HUES6 (cell line): Measurements from ENCODE around the gene LDHA.
A peak's percentile ranks its signal among the peaks of the same experiment; 100 is the strongest.
"Not testable (repeated sequence)": the region's sequence is repeated elsewhere in the genome, so short reads cannot be mapped to it uniquely, and the experiment has no call there.

Experiments
- H3K27ac ChIP-seq: 2 replicates; pipeline ENCODE4 v1.7.0; 2013; ENCODE audit warnings: low read depth, mild to moderate bottlenecking, low read length, inconsistent platforms
- H3K27me3 ChIP-seq: 2 replicates; pipeline ENCODE4 v1.6.1; 2013; ENCODE audit warnings: low read length; ENCODE audit not compliant: control insufficient read depth, insufficient read depth
- H3K36me3 ChIP-seq: 2 replicates; pipeline ENCODE4 v1.6.1; 2013; ENCODE audit warnings: low read length; ENCODE audit not compliant: control insufficient read depth, insufficient read depth
- H3K4me1 ChIP-seq: 2 replicates; pipeline ENCODE4 v1.6.1; 2013; ENCODE audit warnings: low read length; ENCODE audit not compliant: control insufficient read depth, insufficient read depth
- H3K4me3 ChIP-seq: 2 replicates; pipeline ENCODE4 v1.5.1; 2013; ENCODE audit warnings: low read depth, low read length
- H3K9ac ChIP-seq: one replicate; pipeline ENCODE4 v1.6.1; 2013; ENCODE audit warnings: mild to moderate bottlenecking, low read length
- H3K9me3 ChIP-seq: 2 replicates; pipeline ENCODE4 v1.6.1; 2013; ENCODE audit warnings: low read depth, low read length; ENCODE audit not compliant: control insufficient read depth, insufficient read depth

The LDHA gene

GRCh38 chr11:18394928-18395734 is 768 bp downstream of the LDHA start:
- Histone ChIP-seq H3K36me3 (peaks cover 31% of the 10 kb centered on the region), H3K27ac (peak overlapping the region; percentile 35), H3K9me3 (no peaks in the 10 kb centered on the region), H3K9ac (peak overlapping the region; percentile 85), H3K4me3 (peak overlapping the region; percentile 67), H3K27me3 (no peaks in the 10 kb centered on the region), H3K4me1 (peaks cover 5% of the 10 kb centered on the region)

- H3K4me1 ChIP-seq = peaks cover 5% of the 10 kb centered on the region
- H3K9ac ChIP-seq = peak overlapping the region; percentile 85
- H3K27me3 ChIP-seq = no peaks in the 10 kb centered on the region
- no peaks in the 10 kb centered on the region for H3K9me3 ChIP-seq
- peak overlapping the region; percentile 20; the same call in 1 of the 2 replicates for H3K27ac ChIP-seq
- peaks cover 38% of the 10 kb centered on the region for H3K36me3 ChIP-seq
- H3K4me3 ChIP-seq = peak overlapping the region; percentile 69
These were observed 1.6 kb downstream of the LDHA start for GRCh38 chr11:18395735-18396504.

- peaks cover 52% of the 10 kb centered on the region for H3K36me3 ChIP-seq
- peaks cover 5% of the 10 kb centered on the region for H3K4me1 ChIP-seq
- H3K9ac ChIP-seq = no peak overlapping the region
- H3K4me3 ChIP-seq = no peak overlapping the region
- no peak overlapping the region for H3K27ac ChIP-seq
- no peaks in the 10 kb centered on the region for H3K9me3 ChIP-seq
- no peaks in the 10 kb centered on the region for H3K27me3 ChIP-seq
These were observed 3.6 kb downstream of the LDHA start for GRCh38 chr11:18397921-18398320.

GRCh38 chr11:18401077-18401476 is 6.7 kb downstream of the LDHA start:
- not testable (repeated sequence) for H3K4me1 ChIP-seq
- peaks cover 83% of the 10 kb centered on the region for H3K36me3 ChIP-seq

GRCh38 chr11:18404062-18404461 is 9.7 kb downstream of the LDHA start:
- Histone ChIP-seq H3K4me1 (no peaks in the 10 kb centered on the region), H3K9me3 (no peaks in the 10 kb centered on the region), H3K27ac (no peak overlapping the region), H3K36me3 (peaks cover 83% of the 10 kb centered on the region), H3K9ac (no peak overlapping the region), H3K4me3 (no peak overlapping the region), H3K27me3 (no peaks in the 10 kb centered on the region)

More at GRCh38 chr11:18401077-18401476, 6.7 kb downstream of the LDHA start:
- not testable (repeated sequence) for H3K4me3 ChIP-seq, H3K9ac ChIP-seq, H3K27ac ChIP-seq, H3K9me3 ChIP-seq, H3K27me3 ChIP-seq

- not testable (repeated sequence) for H3K9ac ChIP-seq, H3K4me1 ChIP-seq, H3K27me3 ChIP-seq, H3K9me3 ChIP-seq, H3K4me3 ChIP-seq, H3K27ac ChIP-seq
- H3K36me3 ChIP-seq = peaks cover 56% of the 10 kb centered on the region
These were observed 13.0 kb downstream of the LDHA start for GRCh38 chr11:18407400-18407799.

GRCh38 chr11:18408558-18409291 is 14.4 kb downstream of the LDHA start:
- Histone ChIP-seq H3K4me1 (no peaks in the 10 kb centered on the region), H3K9ac (no peak overlapping the region), H3K9me3 (no peaks in the 10 kb centered on the region), H3K27me3 (peaks cover 9% of the 10 kb centered on the region), H3K27ac (no peak overlapping the region), H3K36me3 (peaks cover 43% of the 10 kb centered on the region), H3K4me3 (no peak overlapping the region)

- H3K27me3 ChIP-seq = peaks cover 9% of the 10 kb centered on the region
- H3K4me3 ChIP-seq = no peak overlapping the region
- H3K36me3 ChIP-seq = no peaks in the 10 kb centered on the region
- no peak overlapping the region for H3K9ac ChIP-seq
- H3K9me3 ChIP-seq = no peaks in the 10 kb centered on the region
- H3K4me1 ChIP-seq = no peaks in the 10 kb centered on the region
- H3K27ac ChIP-seq = no peak overlapping the region
These were observed 22.1 kb downstream of the LDHA start for GRCh38 chr11:18416459-18416858.

- no peak overlapping the region for H3K9ac ChIP-seq
- H3K4me3 ChIP-seq = no peak overlapping the region
- no peaks in the 10 kb centered on the region for H3K27me3 ChIP-seq
- no peak overlapping the region for H3K27ac ChIP-seq
- H3K4me1 ChIP-seq = no peaks in the 10 kb centered on the region
- H3K9me3 ChIP-seq = no peaks in the 10 kb centered on the region
- H3K36me3 ChIP-seq = no peaks in the 10 kb centered on the region
These were observed 24.7 kb downstream of the LDHA start for GRCh38 chr11:18419040-18419439.

GRCh38 chr11:18420067-18420466 is 25.7 kb downstream of the LDHA start:
- no peaks in the 10 kb centered on the region for H3K27me3 ChIP-seq
- H3K27ac ChIP-seq = no peak overlapping the region
- H3K4me3 ChIP-seq = no peak overlapping the region
- H3K36me3 ChIP-seq = no peaks in the 10 kb centered on the region
- H3K9me3 ChIP-seq = no peaks in the 10 kb centered on the region
- H3K9ac ChIP-seq = no peak overlapping the region
- H3K4me1 ChIP-seq = no peaks in the 10 kb centered on the region

GRCh38 chr11:18427240-18427639 is 32.9 kb downstream of the LDHA start:
- H3K4me1 ChIP-seq = no peaks in the 10 kb centered on the region
- no peak overlapping the region for H3K4me3 ChIP-seq
- H3K27ac ChIP-seq = no peak overlapping the region
- H3K9me3 ChIP-seq = no peaks in the 10 kb centered on the region
- H3K9ac ChIP-seq = no peak overlapping the region
- H3K36me3 ChIP-seq = no peaks in the 10 kb centered on the region
- H3K27me3 ChIP-seq = no peaks in the 10 kb centered on the region
